HG03175 (cell line): ENCODE measurements around the gene KIAA1614.

Source experiments
- ATAC-seq: cut with Tn5 transposase; IDR thresholded peaks from one replicate; pipeline ENCODE4 v1.9.1; 2021; ENCODE audit warnings: mild to moderate bottlenecking, moderate library complexity; ENCODE audit not compliant: unreplicated experiment

KIAA1614 gene

DNA sequence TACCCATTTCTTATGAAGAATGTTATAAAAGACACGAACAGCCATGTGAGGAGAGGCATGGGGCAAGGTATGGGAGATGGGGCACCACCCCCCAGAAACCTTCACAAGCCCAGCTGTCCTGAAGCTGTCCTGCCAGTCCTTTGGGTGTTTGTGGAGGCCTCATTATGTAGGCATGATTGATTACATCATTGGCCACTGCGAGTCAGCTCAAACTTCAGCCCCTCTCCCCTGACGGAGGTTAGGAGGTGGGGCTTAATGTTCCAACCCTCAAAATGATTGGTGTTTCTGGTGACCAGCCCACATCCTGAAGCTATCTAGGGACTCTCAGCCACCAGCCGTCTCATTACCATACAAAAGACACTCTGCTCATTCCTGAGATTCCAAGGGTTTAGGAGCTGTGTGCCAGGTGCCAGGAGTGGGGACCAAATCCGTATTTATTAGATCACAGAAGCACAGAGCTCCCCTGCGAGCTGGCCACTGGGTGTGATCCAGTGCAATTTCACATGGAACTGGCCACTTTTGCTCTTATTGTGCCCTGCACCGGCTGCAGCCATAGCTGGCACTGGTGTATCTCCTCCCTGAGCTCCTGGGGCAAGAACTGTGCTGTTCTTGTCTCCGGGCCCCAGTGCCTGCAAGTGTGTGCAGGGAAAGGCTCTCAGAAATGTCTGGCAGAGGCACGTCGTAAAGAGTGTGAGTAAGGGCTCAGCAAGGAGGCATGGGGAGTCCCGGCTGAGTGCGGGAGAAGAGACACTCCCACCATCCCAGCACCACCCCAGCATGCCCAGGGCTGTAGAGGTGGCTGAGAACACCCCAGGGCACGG lies 10.5 kb downstream of the KIAA1614 start:
- ATAC-seq = no peak

GRCh38 chr1:180923887-180924286 lies 11.2 kb downstream of the KIAA1614 start:
- ATAC-seq = no peak

GRCh38 chr1:180924939-180925338 lies 12.2 kb downstream of the KIAA1614 start:
- ATAC-seq = no peak

- no peak for ATAC-seq
Observed at GRCh38 chr1:180925471-180926051, 12.9 kb downstream of the KIAA1614 start.

GRCh38 chr1:180926164-180926981 lies 13.7 kb downstream of the KIAA1614 start:
- ATAC-seq = peak; percentile 50

DNA sequence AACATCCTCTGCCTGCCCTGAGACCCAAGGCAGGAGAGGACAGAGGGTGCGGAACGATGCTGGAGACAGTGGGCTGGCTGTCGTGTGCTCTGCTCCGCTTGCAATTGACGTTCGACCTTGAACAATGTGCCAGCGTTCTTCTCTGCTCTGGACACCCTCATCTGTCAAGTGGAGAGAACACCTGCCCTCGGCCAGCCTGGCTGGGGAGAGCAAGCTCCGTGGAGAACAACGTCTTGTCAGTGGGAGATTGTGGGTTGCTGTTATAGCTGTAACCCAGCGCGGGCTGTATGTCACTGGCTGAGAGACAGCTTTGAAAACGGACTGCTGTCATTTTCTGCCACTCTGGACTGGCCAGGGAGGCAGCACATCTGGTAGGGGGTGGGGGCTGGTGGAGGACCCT lies 14.7 kb downstream of the KIAA1614 start:
- no peak for ATAC-seq

- no peak for ATAC-seq
Observed at GRCh38 chr1:180927841-180928240, 15.1 kb downstream of the KIAA1614 start.

GRCh38 chr1:180928331-180929230 lies 15.9 kb downstream of the KIAA1614 start:
- no peak for ATAC-seq

DNA sequence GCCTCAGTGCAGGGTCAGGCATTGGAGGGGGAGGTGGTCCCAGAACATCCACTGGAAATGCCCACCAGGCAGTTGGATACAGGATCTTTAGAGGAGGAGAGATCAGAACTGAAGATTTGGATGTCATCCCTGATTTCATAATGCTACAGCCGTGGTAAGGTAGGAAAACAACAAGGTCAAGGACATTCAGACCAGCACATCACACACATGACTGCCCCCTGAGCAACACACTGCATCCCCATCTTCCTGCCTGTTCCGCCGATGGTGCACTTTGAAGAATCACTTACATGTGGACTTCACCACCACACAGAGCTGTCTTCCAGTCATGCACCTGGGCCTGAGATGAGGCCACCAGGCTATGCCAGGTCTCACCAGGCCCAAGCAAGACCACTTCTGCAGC lies 16.7 kb downstream of the KIAA1614 start:
- no peak for ATAC-seq

- no peak for ATAC-seq
Observed at GRCh38 chr1:180930687-180931086, 18.0 kb downstream of the KIAA1614 start.

DNA sequence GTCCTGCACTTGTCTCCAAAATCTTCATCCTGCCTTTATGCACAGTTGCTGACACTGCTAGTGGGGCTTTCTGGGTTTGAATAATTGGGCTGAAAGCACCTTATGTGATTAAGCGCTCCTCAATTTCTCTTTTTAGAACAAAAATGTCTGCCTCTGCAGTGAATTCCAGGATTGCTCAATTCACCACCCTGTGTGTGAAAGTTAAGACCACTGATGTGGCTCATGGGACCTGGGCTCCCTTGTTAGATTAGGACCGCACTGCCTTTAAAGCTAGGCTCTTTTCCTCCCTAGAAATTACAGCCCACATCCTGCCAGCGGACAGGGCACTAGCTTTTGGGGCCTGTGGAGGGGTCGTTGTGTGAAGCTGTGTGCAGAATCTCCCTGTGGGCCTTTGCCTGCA lies 18.8 kb downstream of the KIAA1614 start:
- ATAC-seq = no peak

DNA sequence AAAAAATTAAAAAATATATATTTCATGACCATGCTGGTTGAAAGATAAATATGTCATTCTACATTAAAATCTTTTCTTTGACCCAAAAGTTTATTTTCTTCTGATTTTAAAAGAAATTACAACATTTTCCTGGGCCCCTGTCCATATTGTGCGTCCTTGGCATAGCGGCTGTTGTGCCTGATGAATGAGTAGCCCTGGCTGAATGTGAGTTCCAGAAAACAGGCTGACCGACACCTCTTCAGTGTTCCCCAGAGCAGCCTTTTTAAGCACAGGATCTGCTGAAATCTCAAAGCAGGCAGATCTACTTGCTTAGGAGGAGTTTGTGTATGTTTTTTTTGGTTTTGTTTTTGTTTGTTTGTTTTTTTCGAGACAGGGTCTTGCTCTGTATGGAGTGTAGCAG lies 19.7 kb downstream of the KIAA1614 start:
- ATAC-seq = no peak

DNA sequence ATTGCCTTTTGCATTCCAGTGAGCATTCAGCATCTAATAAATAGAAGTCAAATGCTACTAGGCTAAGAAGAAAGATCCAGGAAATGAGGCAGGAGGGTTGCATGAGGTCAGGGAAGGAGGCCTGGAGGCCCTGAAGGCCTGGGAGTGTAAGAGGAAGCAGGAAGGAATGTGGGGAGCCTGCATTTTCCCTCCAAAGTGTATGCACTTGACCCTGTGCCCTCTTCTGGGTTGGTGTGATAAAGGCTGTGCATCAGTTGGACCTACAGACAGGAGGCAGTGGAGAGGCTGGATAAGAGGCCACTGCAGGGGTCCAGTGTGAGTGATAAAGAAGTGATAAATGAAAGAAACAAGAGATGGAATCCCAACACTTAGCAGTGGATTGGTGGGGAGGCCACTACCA lies 20.4 kb downstream of the KIAA1614 start:
- ATAC-seq = no peak

DNA sequence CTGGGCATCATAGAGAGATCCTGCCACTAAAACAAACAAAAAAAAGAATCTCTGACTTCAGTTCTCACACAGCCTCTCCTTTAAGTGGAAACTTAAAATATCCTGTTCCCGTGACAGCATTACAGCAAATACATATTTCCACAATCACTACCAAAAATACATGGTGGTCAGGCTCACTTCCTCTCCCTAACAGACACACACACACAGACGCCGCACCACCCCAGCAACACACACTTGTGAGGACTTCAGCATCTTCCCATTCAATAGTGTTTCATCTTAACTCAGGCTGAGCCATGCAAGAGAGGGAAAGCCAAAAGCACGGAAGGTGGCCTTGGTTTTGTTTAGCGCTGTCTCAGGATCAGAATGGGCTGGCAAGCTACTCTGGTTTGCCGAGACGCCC lies 21.9 kb downstream of the KIAA1614 start:
- ATAC-seq = no peak

GRCh38 chr1:180935326-180936109 lies 22.8 kb downstream of the KIAA1614 start:
- peak; percentile 42 for ATAC-seq

DNA sequence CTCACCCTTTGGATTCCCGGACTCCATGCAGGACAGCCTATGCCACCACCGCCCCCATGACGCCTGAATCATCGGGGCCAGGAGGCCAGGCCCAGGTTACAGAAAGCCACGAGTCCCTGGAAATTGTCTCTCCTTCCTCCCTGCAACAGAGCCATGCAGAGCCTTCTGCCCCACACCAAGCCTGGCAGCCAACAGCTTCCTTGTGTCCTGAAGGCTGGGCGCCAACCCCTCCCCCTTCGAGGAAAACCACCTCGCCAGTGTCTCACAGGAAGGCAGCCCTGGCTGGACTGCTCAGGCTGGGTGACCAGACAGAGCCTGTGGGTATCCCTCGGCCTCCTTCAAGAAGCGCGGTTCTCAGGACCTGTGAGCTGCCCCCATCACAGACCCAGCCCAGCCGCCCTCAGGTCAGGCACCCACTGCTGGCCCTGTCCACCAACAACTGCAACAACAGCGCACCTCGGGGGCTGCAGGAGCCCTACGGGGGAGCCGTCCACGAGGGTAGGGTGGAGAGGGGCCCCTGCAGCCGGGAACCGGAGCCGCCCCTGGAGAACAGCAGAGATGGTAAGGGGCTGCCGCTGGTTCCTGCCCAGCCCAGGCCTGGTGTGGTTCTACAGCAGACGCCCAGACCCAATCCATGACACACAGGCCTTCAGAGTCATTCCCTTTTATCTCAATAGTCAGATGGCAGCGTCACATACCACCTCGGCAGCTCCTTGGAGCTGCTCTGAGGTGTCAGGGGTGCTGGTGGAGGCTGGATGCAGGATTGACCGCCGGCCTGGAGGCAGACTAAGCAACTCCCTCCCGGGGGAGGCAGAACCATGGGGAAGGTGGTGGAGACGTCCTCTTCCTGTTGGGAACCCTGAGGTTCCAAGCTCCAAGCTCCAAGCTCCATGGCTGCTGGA lies 23.7 kb downstream of the KIAA1614 start:
- ATAC-seq = no peak

GRCh38 chr1:180937012-180937372 lies 24.3 kb downstream of the KIAA1614 start:
- ATAC-seq = no peak

GRCh38 chr1:180937624-180938225 lies 25.0 kb downstream of the KIAA1614 start:
- ATAC-seq = no peak
